Smooth muscle cell of the brain vasculature (primary cell): ENCODE data around the gene KCTD17.
"Not testable (repeated sequence)": the region's sequence is repeated elsewhere in the genome, so short reads cannot be mapped to it uniquely, and the experiment has no call there.

Source experiments
- DNase-seq: peaks from one replicate; pipeline ENCODE4 v3.0.0-alpha.2; 2012; ENCODE audit warnings: low read depth, low spot score

Gene KCTD17

GRCh38 chr22:37060801-37061610 is 9.5 kb downstream of the KCTD17 start:
- DNase-seq: no peak

- DNase-seq: no peak
These were observed 10.3 kb downstream of the KCTD17 start for GRCh38 chr22:37061611-37062375.

GRCh38 chr22:37062376-37062675 is 10.8 kb downstream of the KCTD17 start:
- no peak for DNase-seq

GRCh38 chr22:37062702-37063381 is 11.3 kb downstream of the KCTD17 start:
- no peak for DNase-seq

GRCh38 chr22:37063431-37064420 is 12.2 kb downstream of the KCTD17 start:
- DNase-seq: no peak

- DNase-seq: no peak
These were observed 13.0 kb downstream of the KCTD17 start for GRCh38 chr22:37064553-37064952.

GRCh38 chr22:37065180-37065579 is 13.6 kb downstream of the KCTD17 start:
- no peak for DNase-seq

- no peak for DNase-seq
These were observed 14.4 kb downstream of the KCTD17 start for GRCh38 chr22:37065961-37066360.

- no peak for DNase-seq
These were observed 15.9 kb downstream of the KCTD17 start for GRCh38 chr22:37067428-37067827.

- no peak for DNase-seq
These were observed 17.3 kb downstream of the KCTD17 start for GRCh38 chr22:37068859-37069258.

- no peak for DNase-seq
These were observed 17.8 kb downstream of the KCTD17 start for GRCh38 chr22:37069319-37069718.

- no peak for DNase-seq
These were observed 18.2 kb downstream of the KCTD17 start for GRCh38 chr22:37069719-37070118.

- no peak for DNase-seq
These were observed 18.8 kb downstream of the KCTD17 start for GRCh38 chr22:37070334-37070733.

- no peak for DNase-seq
These were observed 19.2 kb downstream of the KCTD17 start for GRCh38 chr22:37070744-37071143.

- DNase-seq: not testable (repeated sequence)
These were observed 20.5 kb downstream of the KCTD17 start for GRCh38 chr22:37071850-37072592.

GRCh38 chr22:37072673-37073072 is 21.1 kb downstream of the KCTD17 start:
- no peak for DNase-seq

- no peak for DNase-seq
These were observed 23.0 kb downstream of the KCTD17 start for GRCh38 chr22:37074537-37074936.

GRCh38 chr22:37075046-37075445 is 23.5 kb downstream of the KCTD17 start:
- DNase-seq: no peak

GRCh38 chr22:37075822-37076433 is 24.4 kb downstream of the KCTD17 start:
- no peak for DNase-seq

GRCh38 chr22:37077802-37078448 is 26.4 kb downstream of the KCTD17 start:
- DNase-seq: peak; percentile 10
